Activated T-cell treated with anti-CD3 and anti-CD28 coated beads, Interleukin-2, amount 50 U/mL, for 24 hours (primary cell): ENCODE measurements around the gene PGM2L1.
"Not testable (repeated sequence)": the region's sequence is repeated elsewhere in the genome, so short reads cannot be mapped to it uniquely, and the experiment has no call there.

ENCODE experiments used
- DNase-seq: peaks from one replicate; pipeline ENCODE4 v3.0.0-alpha.2; 2020
- H3K27ac Mint-ChIP-seq: 2 replicates; pipeline ENCODE4 v1.8.0; 2020; ENCODE audit warnings: mild to moderate bottlenecking, mixed read lengths
- H3K27me3 Mint-ChIP-seq: 2 replicates; pipeline ENCODE4 v1.8.0; 2020; ENCODE audit warnings: mixed read lengths
- H3K36me3 Mint-ChIP-seq: 2 replicates; pipeline ENCODE4 v1.8.0; 2020; ENCODE audit warnings: low read depth, mixed read lengths
- H3K4me1 Mint-ChIP-seq: 2 replicates; pipeline ENCODE4 v1.8.0; 2020; ENCODE audit warnings: low read depth, mixed read lengths
- H3K4me3 Mint-ChIP-seq: 2 replicates; pipeline ENCODE4 v1.8.0; 2020; ENCODE audit warnings: mild to moderate bottlenecking, moderate library complexity, mixed read lengths
- H3K9me3 Mint-ChIP-seq: 2 replicates; pipeline ENCODE4 v1.8.0; 2020; ENCODE audit warnings: mixed read lengths

The PGM2L1 gene

DNA sequence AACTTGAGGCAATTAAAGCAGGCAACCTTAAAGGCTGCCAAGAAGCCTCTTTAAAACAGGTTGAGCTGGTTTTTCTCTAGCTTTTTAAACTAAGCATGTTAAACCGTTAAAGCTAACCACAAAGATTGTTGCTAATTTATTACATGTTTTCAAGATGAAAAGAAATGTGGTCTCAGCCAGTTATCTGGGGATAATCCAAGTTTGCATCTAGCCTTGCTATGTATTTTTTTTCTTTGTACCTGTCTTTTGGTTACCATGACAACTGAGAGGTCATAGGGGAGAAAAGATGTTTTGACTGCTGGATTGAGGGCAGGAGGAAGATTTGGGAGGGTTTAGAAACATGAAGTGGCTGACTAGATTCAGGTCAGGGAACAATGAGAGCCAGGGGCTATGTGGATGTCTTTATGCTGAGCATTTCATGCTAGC, 19.2 kb upstream of the PGM2L1 start:
- no peak for DNase-seq
- peak overlapping the region; percentile 80 for H3K27ac Mint-ChIP-seq
- no peaks in the 10 kb centered on the region for H3K9me3 Mint-ChIP-seq

DNA sequence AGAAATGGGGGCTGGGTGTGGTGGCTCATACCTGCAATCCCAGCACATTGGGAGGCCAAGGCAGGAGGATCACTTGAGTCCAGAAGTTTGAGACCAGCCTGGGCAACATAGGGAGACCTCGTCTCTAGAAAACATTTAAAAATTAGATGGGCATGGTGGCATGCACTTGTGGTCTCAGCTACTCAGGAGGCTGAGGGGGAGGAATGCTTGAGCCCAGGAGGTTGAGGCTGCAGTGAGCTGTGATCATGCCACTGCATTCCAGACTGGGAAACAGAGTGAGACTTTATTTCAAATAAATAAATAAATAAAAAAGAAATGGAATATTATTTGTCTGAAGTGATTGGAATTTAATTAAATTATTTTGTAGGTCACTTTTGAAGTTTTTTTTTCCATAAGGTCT, 18.7 kb upstream of the PGM2L1 start:
- H3K27me3 Mint-ChIP-seq, H3K36me3 Mint-ChIP-seq, DNase-seq, H3K4me3 Mint-ChIP-seq, H3K9me3 Mint-ChIP-seq: not testable (repeated sequence)
- Mint-ChIP-seq H3K27ac (peak overlapping the region; percentile 63), H3K4me1 (peaks cover 41% of the 10 kb centered on the region)

More for the DNA sequence above, 19.2 kb upstream of the PGM2L1 start:
- H3K4me3 Mint-ChIP-seq: peak overlapping the region; percentile 15
- no peaks in the 10 kb centered on the region for H3K27me3 Mint-ChIP-seq
- no peaks in the 10 kb centered on the region for H3K36me3 Mint-ChIP-seq
- peaks cover 37% of the 10 kb centered on the region for H3K4me1 Mint-ChIP-seq

DNA sequence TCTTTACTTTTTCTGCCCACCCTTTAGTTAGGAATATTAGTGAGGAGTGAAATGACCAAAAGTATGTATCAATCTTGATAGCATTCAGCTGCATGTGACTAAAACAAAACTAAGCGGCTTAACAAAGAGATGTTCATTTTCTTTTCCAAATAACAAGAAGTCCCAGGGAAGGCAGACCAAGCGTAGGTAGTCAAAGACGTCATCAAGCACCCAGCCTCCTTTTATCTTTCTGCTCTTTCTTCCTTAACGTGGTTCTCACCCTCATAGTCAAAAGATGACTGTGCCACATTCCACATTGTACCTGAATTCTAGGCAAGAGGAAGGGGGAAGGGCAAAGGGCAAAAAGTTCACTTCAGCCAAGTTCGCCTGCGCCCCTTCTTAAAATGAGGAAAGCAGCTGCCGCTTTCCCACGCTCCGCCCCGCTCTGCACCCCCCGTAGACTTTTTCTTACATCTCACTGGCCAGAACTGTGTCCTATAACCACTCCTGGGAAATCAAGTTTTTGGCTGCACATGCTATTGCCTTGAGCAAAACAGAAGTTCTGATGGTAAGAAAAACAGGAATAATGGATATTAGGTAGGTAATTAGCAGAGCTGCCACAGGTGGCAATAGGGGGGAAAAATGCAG, 14.6 kb upstream of the PGM2L1 start:
- Mint-ChIP-seq H3K9me3 (no peaks in the 10 kb centered on the region), H3K4me3 (no peak overlapping the region), H3K4me1 (peaks cover 26% of the 10 kb centered on the region)

DNA sequence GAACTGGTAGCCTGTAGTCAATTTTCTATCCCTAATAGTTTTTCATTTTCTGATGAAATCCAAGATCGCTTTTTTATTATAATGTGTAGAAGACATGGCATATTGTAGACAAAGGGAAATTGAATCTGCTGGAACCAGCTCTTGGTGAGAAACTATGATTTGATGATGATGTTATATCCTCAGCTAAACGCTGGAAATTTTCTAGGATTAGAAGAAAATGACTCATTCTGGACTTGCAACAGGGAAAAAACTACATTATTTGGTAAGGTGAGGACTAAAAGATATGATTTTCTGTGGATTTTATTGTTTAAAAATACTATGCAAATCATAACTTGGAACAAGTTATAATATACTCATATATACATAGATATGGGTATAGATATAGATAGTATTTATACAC, 14.1 kb upstream of the PGM2L1 start:
- H3K27me3 Mint-ChIP-seq: peaks cover 4% of the 10 kb centered on the region

More for the DNA sequence above, 14.6 kb upstream of the PGM2L1 start:
- no peaks in the 10 kb centered on the region for H3K36me3 Mint-ChIP-seq
- no peak overlapping the region for H3K27ac Mint-ChIP-seq
- peaks cover 4% of the 10 kb centered on the region for H3K27me3 Mint-ChIP-seq
- no peak for DNase-seq

GRCh38 chr11:74409633-74410032, 11.4 kb upstream of the PGM2L1 start:
- DNase-seq: no peak
- Mint-ChIP-seq H3K36me3 (no peaks in the 10 kb centered on the region), H3K4me1 (peaks cover 12% of the 10 kb centered on the region), H3K9me3 (no peaks in the 10 kb centered on the region), H3K4me3 (no peak overlapping the region), H3K27ac (no peak overlapping the region), H3K27me3 (peaks cover 4% of the 10 kb centered on the region)

More for the DNA sequence above, 14.1 kb upstream of the PGM2L1 start:
- Mint-ChIP-seq H3K4me1 (peaks cover 21% of the 10 kb centered on the region), H3K4me3 (no peak overlapping the region), H3K27ac (no peak overlapping the region), H3K9me3 (no peaks in the 10 kb centered on the region), H3K36me3 (no peaks in the 10 kb centered on the region)
- DNase-seq: no peak

DNA sequence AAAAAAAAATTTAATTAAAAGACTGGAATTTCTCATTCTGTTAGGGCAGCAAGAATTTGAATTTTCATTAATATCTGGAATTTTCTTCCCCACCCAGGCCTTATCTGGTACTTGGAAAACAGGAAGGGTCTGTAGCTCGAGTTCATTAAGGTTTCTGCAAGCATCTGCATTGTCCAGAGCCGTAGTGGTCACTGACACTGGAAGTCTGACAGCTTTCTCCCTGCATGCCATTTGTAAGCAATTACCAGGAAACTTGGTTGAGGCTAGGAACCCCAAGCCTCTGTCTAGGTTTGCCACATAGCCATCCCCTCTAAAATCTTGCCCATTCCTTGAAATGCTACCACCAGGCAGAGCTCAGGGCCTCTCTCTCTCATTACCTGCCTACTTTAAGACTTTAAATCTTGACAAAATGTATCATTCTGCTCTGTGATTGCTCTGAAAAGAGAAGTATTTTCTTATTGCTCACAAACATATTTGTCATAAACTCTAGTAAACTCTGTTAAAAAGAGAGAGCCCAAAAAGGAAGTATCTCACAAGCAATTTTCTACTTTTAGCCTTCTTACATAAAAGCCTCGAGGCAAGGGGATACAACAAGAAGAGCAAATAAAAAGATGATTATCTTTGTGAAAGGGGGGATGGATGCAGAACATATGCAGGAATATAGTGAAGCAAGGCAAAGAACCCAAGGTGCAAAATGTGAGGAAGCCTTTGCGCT, 5.5 kb upstream of the PGM2L1 start:
- Mint-ChIP-seq H3K9me3 (no peaks in the 10 kb centered on the region), H3K4me3 (no peak overlapping the region), H3K4me1 (peaks cover 21% of the 10 kb centered on the region), H3K27me3 (no peaks in the 10 kb centered on the region), H3K36me3 (no peaks in the 10 kb centered on the region), H3K27ac (no peak overlapping the region)
- DNase-seq: no peak

GRCh38 chr11:74400606-74401005, 2.4 kb upstream of the PGM2L1 start:
- H3K27ac Mint-ChIP-seq: no peak overlapping the region
- no peak overlapping the region for H3K4me3 Mint-ChIP-seq
- no peak for DNase-seq

DNA sequence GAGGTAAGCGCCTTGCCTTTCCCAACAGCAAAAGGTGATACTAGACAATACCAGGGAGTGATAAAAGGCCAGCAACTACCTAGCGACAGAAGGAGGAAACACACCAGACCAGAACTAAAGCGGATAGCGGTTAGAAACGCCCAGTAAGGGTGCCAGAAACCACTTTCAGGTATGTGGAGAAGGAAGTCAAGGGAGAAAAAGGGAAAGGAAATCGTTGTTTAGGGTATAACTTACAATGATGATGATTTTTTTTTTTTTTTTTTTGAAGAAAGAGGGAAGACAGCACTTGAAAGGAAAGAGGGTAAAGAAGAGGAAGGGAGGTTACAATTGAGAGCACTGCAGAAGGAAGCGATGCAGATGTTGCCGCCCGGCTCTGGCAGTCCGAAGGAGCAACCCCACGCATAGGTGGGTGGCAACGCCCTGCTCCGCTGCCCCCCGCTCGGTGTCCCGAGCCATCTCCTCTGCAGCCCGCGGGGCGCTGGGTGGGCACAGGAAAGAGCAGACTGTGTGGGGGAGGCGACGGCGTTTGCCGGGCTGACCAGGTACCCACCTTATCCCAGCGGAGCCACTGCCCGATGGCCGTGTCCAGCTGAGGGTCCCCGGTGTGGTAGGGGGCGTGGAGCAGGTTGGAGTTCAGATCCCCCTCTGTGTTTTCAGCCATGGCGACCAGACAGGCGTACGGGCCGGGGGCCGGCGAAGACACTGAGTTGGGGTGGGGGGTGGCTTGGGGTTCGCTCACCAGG, 561 bp downstream of the PGM2L1 start:
- Mint-ChIP-seq H3K9me3 (no peaks in the 10 kb centered on the region), H3K4me3 (peak overlapping the region; percentile 90), H3K27ac (peak overlapping the region; percentile 83), H3K36me3 (peaks cover 7% of the 10 kb centered on the region), H3K27me3 (no peaks in the 10 kb centered on the region), H3K4me1 (peaks cover 53% of the 10 kb centered on the region)
- DNase-seq: no peak

More at GRCh38 chr11:74400606-74401005, 2.4 kb upstream of the PGM2L1 start:
- H3K36me3 Mint-ChIP-seq: peaks cover 7% of the 10 kb centered on the region
- H3K4me1 Mint-ChIP-seq: peaks cover 33% of the 10 kb centered on the region
- no peaks in the 10 kb centered on the region for H3K9me3 Mint-ChIP-seq
- H3K27me3 Mint-ChIP-seq: no peaks in the 10 kb centered on the region

DNA sequence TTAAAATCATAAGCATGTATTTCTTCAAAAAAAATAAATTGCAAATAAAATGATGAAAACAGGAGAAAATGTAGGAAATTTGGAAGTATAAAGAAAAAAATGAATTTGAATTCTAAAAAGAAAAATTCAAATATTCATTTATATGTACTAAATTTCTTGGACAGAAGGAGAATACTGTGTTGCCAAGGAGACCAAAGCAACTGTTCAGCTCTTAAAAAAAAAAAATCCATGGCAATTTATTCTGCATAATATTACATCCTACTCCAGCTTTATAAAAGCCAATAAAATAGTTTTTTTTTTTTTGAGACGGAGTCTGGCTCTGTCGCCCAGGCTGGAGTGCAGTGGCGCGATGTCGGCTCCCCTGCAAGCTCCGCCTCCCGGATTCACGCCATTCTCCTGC, 6.0 kb downstream of the PGM2L1 start:
- no peak overlapping the region for H3K27ac Mint-ChIP-seq
- H3K9me3 Mint-ChIP-seq: no peaks in the 10 kb centered on the region
- no peaks in the 10 kb centered on the region for H3K36me3 Mint-ChIP-seq
- no peak for DNase-seq
- peaks cover 59% of the 10 kb centered on the region for H3K4me1 Mint-ChIP-seq
- H3K4me3 Mint-ChIP-seq: no peak overlapping the region
- H3K27me3 Mint-ChIP-seq: no peaks in the 10 kb centered on the region

DNA sequence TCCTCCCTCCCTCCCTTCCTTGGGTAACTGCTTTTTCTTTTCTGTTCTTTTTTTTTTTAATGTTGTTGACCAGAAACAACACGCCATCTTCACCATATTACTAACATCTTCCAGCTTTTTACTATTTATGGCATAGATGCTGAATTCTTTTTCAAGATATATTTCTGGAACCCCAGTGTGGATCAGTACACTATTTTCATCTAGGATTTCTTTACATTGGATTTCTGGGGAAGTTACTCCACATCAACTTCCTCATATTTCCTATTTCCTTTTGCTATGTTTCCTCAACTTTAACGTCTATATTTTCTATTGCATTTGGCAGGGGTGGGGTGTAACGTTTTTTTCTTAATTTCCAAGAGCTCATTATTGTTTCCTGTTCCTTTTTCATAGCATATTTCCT, 7.0 kb downstream of the PGM2L1 start:
- no peaks in the 10 kb centered on the region for H3K36me3 Mint-ChIP-seq
- H3K27me3 Mint-ChIP-seq: no peaks in the 10 kb centered on the region
- H3K9me3 Mint-ChIP-seq: no peaks in the 10 kb centered on the region
- peak overlapping the region; percentile 39 for H3K4me3 Mint-ChIP-seq
- H3K27ac Mint-ChIP-seq: peak overlapping the region; percentile 80
- H3K4me1 Mint-ChIP-seq: peaks cover 55% of the 10 kb centered on the region
- DNase-seq: no peak

- H3K4me3 Mint-ChIP-seq: peak overlapping the region; percentile 39
- no peaks in the 10 kb centered on the region for H3K9me3 Mint-ChIP-seq
- DNase-seq: no peak
- H3K36me3 Mint-ChIP-seq: no peaks in the 10 kb centered on the region
- peaks cover 55% of the 10 kb centered on the region for H3K4me1 Mint-ChIP-seq
- H3K27ac Mint-ChIP-seq: peak overlapping the region; percentile 80
- no peaks in the 10 kb centered on the region for H3K27me3 Mint-ChIP-seq
These were observed 7.5 kb downstream of the PGM2L1 start for GRCh38 chr11:74390697-74391096.

GRCh38 chr11:74388678-74389327, 9.4 kb downstream of the PGM2L1 start:
- peak; percentile 36 for DNase-seq
- Mint-ChIP-seq H3K4me1 (peaks cover 42% of the 10 kb centered on the region), H3K27ac (peak overlapping the region; percentile 84), H3K4me3 (no peak overlapping the region), H3K27me3 (no peaks in the 10 kb centered on the region), H3K36me3 (no peaks in the 10 kb centered on the region), H3K9me3 (no peaks in the 10 kb centered on the region)

DNA sequence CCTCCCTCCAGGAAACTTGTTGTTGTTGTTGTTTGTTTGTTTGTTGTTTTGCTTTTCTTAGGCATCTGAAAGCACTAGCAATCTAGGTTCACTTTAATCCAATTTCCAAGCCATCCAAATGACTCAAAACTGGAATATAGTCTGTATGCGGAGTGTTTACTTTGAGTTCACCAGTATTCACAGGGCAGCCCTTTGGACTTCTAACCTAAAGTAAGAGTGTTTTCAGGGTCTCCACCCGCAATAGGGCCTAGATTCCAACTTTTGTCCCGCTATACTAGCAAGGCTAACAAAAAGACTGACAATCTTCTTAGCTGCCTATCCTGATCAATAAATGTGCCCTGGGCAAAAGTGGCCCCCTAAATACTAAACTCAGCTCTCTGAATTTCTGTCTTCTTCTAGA, 13.6 kb downstream of the PGM2L1 start:
- Mint-ChIP-seq H3K4me3 (no peak overlapping the region), H3K4me1 (peaks cover 21% of the 10 kb centered on the region), H3K27me3 (no peaks in the 10 kb centered on the region), H3K27ac (no peak overlapping the region), H3K9me3 (no peaks in the 10 kb centered on the region), H3K36me3 (no peaks in the 10 kb centered on the region)
- DNase-seq: no peak

GRCh38 chr11:74380746-74381439, 17.3 kb downstream of the PGM2L1 start:
- H3K27me3 Mint-ChIP-seq: no peaks in the 10 kb centered on the region
- H3K36me3 Mint-ChIP-seq: no peaks in the 10 kb centered on the region
- H3K4me1 Mint-ChIP-seq: peaks cover 11% of the 10 kb centered on the region
- H3K9me3 Mint-ChIP-seq: no peaks in the 10 kb centered on the region
- no peak for DNase-seq
- H3K27ac Mint-ChIP-seq: no peak overlapping the region
- no peak overlapping the region for H3K4me3 Mint-ChIP-seq
